SU-DHL-6 (cell line): ENCODE measurements around the gene ZNF77.

Source experiments
- H2AFZ ChIP-seq: fragments of 200-600 bp; sonication (generic); 2 replicates; pipeline ENCODE4 v1.6.1; 2014; ENCODE audit warnings: low read depth, mild to moderate bottlenecking, moderate library complexity, mixed read lengths, antibody characterized with exemption, low read length; ENCODE audit not compliant: severe bottlenecking
- H3F3A ChIP-seq: fragments of 200-600 bp; shearing (Covaris generic); 2 replicates; pipeline ENCODE4 v1.6.0; 2016; ENCODE audit warnings: antibody characterized with exemption, mild to moderate bottlenecking; ENCODE audit not compliant: insufficient read depth
- H3K27ac ChIP-seq: fragments of 200-600 bp; sonication (generic); 2 replicates; pipeline ENCODE4 v1.5.1; 2016; ENCODE audit warnings: low read depth, mild to moderate bottlenecking, low read length, moderate library complexity, mixed read lengths
- H3K27me3 ChIP-seq: fragments of 200-600 bp; sonication (generic), shearing (Covaris generic); 2 replicates; pipeline ENCODE4 v1.6.0; 2014; ENCODE audit warnings: mild to moderate bottlenecking, low read length
- H3K36me3 ChIP-seq: fragments of 200-600 bp; sonication (generic); 2 replicates; pipeline ENCODE4 v1.6.1; 2014; ENCODE audit warnings: mild to moderate bottlenecking, low read length, mixed read lengths
- H3K4me2 ChIP-seq: fragments of 300-600, 200-600 bp; shearing (Covaris generic), sonication (generic); 2 replicates; pipeline ENCODE4 v1.6.0; 2014; ENCODE audit warnings: low read length, low read depth, mild to moderate bottlenecking; ENCODE audit not compliant: poor library complexity, severe bottlenecking
- H3K4me3 ChIP-seq: fragments of 200-600 bp; sonication (generic); 2 replicates; pipeline ENCODE4 v1.5.1; 2014; ENCODE audit warnings: antibody characterized with exemption, low read length, mild to moderate bottlenecking, mixed read lengths; ENCODE audit not compliant: insufficient read depth, poor library complexity, severe bottlenecking
- H3K79me2 ChIP-seq: fragments of 200-600 bp; sonication (generic); 2 replicates; pipeline ENCODE4 v1.6.1; 2014; ENCODE audit warnings: mild to moderate bottlenecking, low read length, moderate library complexity; ENCODE audit not compliant: insufficient read depth
- H3K9ac ChIP-seq: fragments of 200-600 bp; sonication (generic); 2 replicates; pipeline ENCODE4 v1.7.0; 2014; ENCODE audit warnings: mild to moderate bottlenecking, low read length
- H3K9me2 ChIP-seq: fragments of 200-600 bp; sonication (generic); replicated peaks from 2 replicates; pipeline ENCODE4 v1.6.1; 2014; ENCODE audit warnings: low read length; ENCODE audit not compliant: insufficient read depth
- H3K9me3 ChIP-seq: fragments of 200-600 bp; sonication (generic); 2 replicates; pipeline ENCODE4 v1.6.1; 2014; ENCODE audit warnings: low read length, mixed read lengths; ENCODE audit not compliant: insufficient read depth
- H4K20me1 ChIP-seq: fragments of 200-600 bp; sonication (generic); 2 replicates; pipeline ENCODE4 v1.6.1; 2014; ENCODE audit warnings: low read depth, mild to moderate bottlenecking, antibody characterized with exemption, low read length, moderate library complexity, mixed read lengths
- CTCF ChIP-seq: fragments of 200-600 bp; sonication (generic); IDR thresholded peaks from one replicate; pipeline ENCODE4 v1.5.1; 2017; ENCODE audit warnings: antibody characterized with exemption, mild to moderate bottlenecking, low read length, moderate library complexity; ENCODE audit not compliant: insufficient read depth, poor library complexity, severe bottlenecking
- EZH2phosphoT487 ChIP-seq: fragments of 200-600 bp; sonication (generic), shearing (Covaris generic); conservative IDR thresholded peaks from 2 replicates; pipeline ENCODE4 v1.6.1; 2018; ENCODE audit warnings: mild to moderate bottlenecking, antibody characterized with exemption, low read length, moderate library complexity, mixed read lengths

ZNF77 gene

GRCh38 chr19:2986951-2987524 lies 42.3 kb upstream of the ZNF77 start:
- H3K27ac ChIP-seq = no peak overlapping the region
- no peaks in the 10 kb centered on the region for H3K9me2 ChIP-seq
- H3K27me3 ChIP-seq = no peaks in the 10 kb centered on the region
- no peak overlapping the region for H2AFZ ChIP-seq
- TF ChIP-seq EZH2phosphoT487 (no peak), CTCF (no peak)
- no peaks in the 10 kb centered on the region for H4K20me1 ChIP-seq
- no peaks in the 10 kb centered on the region for H3K36me3 ChIP-seq
- no peak overlapping the region for H3K4me3 ChIP-seq
- no peak overlapping the region for H3K9ac ChIP-seq
- no peaks in the 10 kb centered on the region for H3K79me2 ChIP-seq
- no peaks in the 10 kb centered on the region for H3F3A ChIP-seq
- no peaks in the 10 kb centered on the region for H3K9me3 ChIP-seq
- no peak overlapping the region for H3K4me2 ChIP-seq

GRCh38 chr19:2984215-2984528 lies 39.4 kb upstream of the ZNF77 start:
- Histone ChIP-seq H3K27me3 (no peaks in the 10 kb centered on the region), H3K9me2 (no peaks in the 10 kb centered on the region), H3K4me2 (no peak overlapping the region), H3K36me3 (no peaks in the 10 kb centered on the region), H3K79me2 (no peaks in the 10 kb centered on the region), H3K9ac (no peak overlapping the region), H3F3A (no peaks in the 10 kb centered on the region), H4K20me1 (no peaks in the 10 kb centered on the region), H2AFZ (no peak overlapping the region), H3K9me3 (no peaks in the 10 kb centered on the region), H3K27ac (no peak overlapping the region), H3K4me3 (no peak overlapping the region)
- TF ChIP-seq CTCF = no peak
- no peak for TF ChIP-seq EZH2phosphoT487

- Histone ChIP-seq H3K4me2 (no peak overlapping the region), H2AFZ (no peak overlapping the region)
Observed at GRCh38 chr19:2983351-2984214, 38.8 kb upstream of the ZNF77 start.

More at GRCh38 chr19:2983351-2984214, 38.8 kb upstream of the ZNF77 start:
- Histone ChIP-seq H3K27me3 (no peaks in the 10 kb centered on the region), H3K9me3 (no peaks in the 10 kb centered on the region), H3K9me2 (no peaks in the 10 kb centered on the region), H3F3A (no peaks in the 10 kb centered on the region), H3K4me3 (no peak overlapping the region), H4K20me1 (no peaks in the 10 kb centered on the region), H3K79me2 (no peaks in the 10 kb centered on the region), H3K9ac (no peak overlapping the region), H3K36me3 (no peaks in the 10 kb centered on the region), H3K27ac (no peak overlapping the region)
- TF ChIP-seq CTCF = no peak
- TF ChIP-seq EZH2phosphoT487 = no peak
